Measurements from ENCODE around the gene PPP1R14C.

PPP1R14C gene

GRCh38 chr6:150165020-150165702, 22.3 kb downstream of the PPP1R14C start:
- Histone ChIP-seq H3K9ac (ENCODE audit: low read depth, low read length, poor library complexity) (no peak overlapping the region), H2BK12ac (ENCODE audit: low read length) (no peak overlapping the region), H3K27ac (replicated peaks; ENCODE audit: low read length) (no peak overlapping the region), H3K79me1 (ENCODE audit: low read depth, low read length) (no peaks in the 10 kb centered on the region), H3K18ac (ENCODE audit: low read length) (no peak overlapping the region), H2AFZ (ENCODE audit: low read length) (no peak overlapping the region), H3K4ac (ENCODE audit: low read length) (no peak overlapping the region), H2BK5ac (ENCODE audit: low read length) (no peak overlapping the region), H3K9me3 (replicated peaks in 1 of 2; ENCODE audit: control insufficient read depth in 2 of 2, insufficient read depth in 1 of 2, low read depth in 1 of 2, low read length in 2 of 2) (peaks cover 0 to 11% of the 10 kb centered on the region in 2 donors), H2BK15ac (ENCODE audit: low read length) (no peak overlapping the region), H3K27me3 (ENCODE audit: control insufficient read depth in 3 of 3, insufficient read depth in 3 of 3, low read depth in 1 of 3, low read length in 3 of 3) (no peaks in the 10 kb centered on the region), H2BK120ac (ENCODE audit: low read depth, low read length) (no peak overlapping the region), H2AK5ac (ENCODE audit: low read depth, low read length) (no peak overlapping the region), H3K23ac (ENCODE audit: low read depth, low read length, poor library complexity) (no peak overlapping the region), H3K14ac (ENCODE audit: low read length) (no peak overlapping the region), H3K36me3 (replicated peaks in 1 of 2; ENCODE audit: control insufficient read depth in 2 of 2, insufficient read depth in 2 of 2, low read length in 2 of 2) (no peaks in the 10 kb centered on the region), H4K91ac (ENCODE audit: low read depth, low read length, poor library complexity) (no peak overlapping the region), H3K4me2 (ENCODE audit: insufficient read depth, low read length, poor library complexity, severe bottlenecking) (no peak overlapping the region), H4K8ac (ENCODE audit: low read depth, low read length) (no peak overlapping the region), H3K4me3 (ENCODE audit: low read length in 2 of 2) (no peak overlapping the region), H3K4me1 (ENCODE audit: control insufficient read depth in 2 of 2, insufficient read depth in 1 of 2, low read depth in 1 of 2, low read length in 2 of 2) (no peaks in the 10 kb centered on the region)
- DNase-seq (ENCODE audit: low spot score) = no peak

GRCh38 chr6:150167479-150167873, 24.6 kb downstream of the PPP1R14C start:
- Histone ChIP-seq H3K4me1 (ENCODE audit: control insufficient read depth in 2 of 2, insufficient read depth in 1 of 2, low read depth in 1 of 2, low read length in 2 of 2) (peaks cover 3 to 7% of the 10 kb centered on the region in 2 donors), H3K9ac (ENCODE audit: low read depth, low read length, poor library complexity) (no peak overlapping the region), H3K23ac (ENCODE audit: low read depth, low read length, poor library complexity) (no peak overlapping the region), H3K27ac (replicated peaks; ENCODE audit: low read length) (no peak overlapping the region), H3K4me2 (ENCODE audit: insufficient read depth, low read length, poor library complexity, severe bottlenecking) (no peak overlapping the region), H3K4me3 (ENCODE audit: low read length in 2 of 2) (no peak overlapping the region), H2BK5ac (ENCODE audit: low read length) (no peak overlapping the region), H2BK120ac (ENCODE audit: low read depth, low read length) (no peak overlapping the region), H3K79me1 (ENCODE audit: low read depth, low read length) (no peaks in the 10 kb centered on the region), H3K36me3 (replicated peaks in 1 of 2; ENCODE audit: control insufficient read depth in 2 of 2, insufficient read depth in 2 of 2, low read length in 2 of 2) (no peaks in the 10 kb centered on the region), H3K27me3 (ENCODE audit: control insufficient read depth in 3 of 3, insufficient read depth in 3 of 3, low read depth in 1 of 3, low read length in 3 of 3) (no peaks in the 10 kb centered on the region), H2BK12ac (ENCODE audit: low read length) (no peak overlapping the region), H3K4ac (ENCODE audit: low read length) (no peak overlapping the region), H2BK15ac (ENCODE audit: low read length) (no peak overlapping the region), H2AFZ (ENCODE audit: low read length) (no peak overlapping the region), H2AK5ac (ENCODE audit: low read depth, low read length) (no peak overlapping the region), H4K8ac (ENCODE audit: low read depth, low read length) (no peak overlapping the region), H3K18ac (ENCODE audit: low read length) (no peak overlapping the region), H3K14ac (ENCODE audit: low read length) (no peak overlapping the region), H3K9me3 (replicated peaks in 1 of 2; ENCODE audit: control insufficient read depth in 2 of 2, insufficient read depth in 1 of 2, low read depth in 1 of 2, low read length in 2 of 2) (peaks cover 0 to 11% of the 10 kb centered on the region in 2 donors), H4K91ac (ENCODE audit: low read depth, low read length, poor library complexity) (no peak overlapping the region)
- DNase-seq (ENCODE audit: low spot score) = no peak
- WGBS, 2 donors (ENCODE audit: extremely low coverage in 2 of 2, insufficient read length in 2 of 2, insufficient replicate concordance in 1 of 2) = no CpG with 5 or more reads among the region's 6 CpGs

- Histone ChIP-seq H3K79me1 (ENCODE audit: low read depth, low read length) (no peaks in the 10 kb centered on the region), H3K9me3 (replicated peaks in 1 of 2; ENCODE audit: control insufficient read depth in 2 of 2, insufficient read depth in 1 of 2, low read depth in 1 of 2, low read length in 2 of 2) (peaks cover 0 to 3% of the 10 kb centered on the region in 2 donors), H2BK120ac (ENCODE audit: low read depth, low read length) (no peak overlapping the region), H4K91ac (ENCODE audit: low read depth, low read length, poor library complexity) (no peak overlapping the region), H3K18ac (ENCODE audit: low read length) (no peak overlapping the region), H3K4ac (ENCODE audit: low read length) (no peak overlapping the region), H3K4me2 (ENCODE audit: insufficient read depth, low read length, poor library complexity, severe bottlenecking) (no peak overlapping the region), H3K9ac (ENCODE audit: low read depth, low read length, poor library complexity) (no peak overlapping the region), H2BK15ac (ENCODE audit: low read length) (no peak overlapping the region), H3K4me3 (ENCODE audit: low read length in 2 of 2) (no peak overlapping the region), H3K14ac (ENCODE audit: low read length) (no peak overlapping the region), H3K23ac (ENCODE audit: low read depth, low read length, poor library complexity) (no peak overlapping the region), H2BK5ac (ENCODE audit: low read length) (no peak overlapping the region), H3K27ac (replicated peaks; ENCODE audit: low read length) (no peak overlapping the region), H3K36me3 (replicated peaks in 1 of 2; ENCODE audit: control insufficient read depth in 2 of 2, insufficient read depth in 2 of 2, low read length in 2 of 2) (no peaks in the 10 kb centered on the region), H2BK12ac (ENCODE audit: low read length) (no peak overlapping the region), H2AFZ (ENCODE audit: low read length) (no peak overlapping the region), H4K8ac (ENCODE audit: low read depth, low read length) (no peak overlapping the region), H2AK5ac (ENCODE audit: low read depth, low read length) (no peak overlapping the region), H3K27me3 (ENCODE audit: control insufficient read depth in 3 of 3, insufficient read depth in 3 of 3, low read depth in 1 of 3, low read length in 3 of 3) (no peaks in the 10 kb centered on the region), H3K4me1 (ENCODE audit: control insufficient read depth in 2 of 2, insufficient read depth in 1 of 2, low read depth in 1 of 2, low read length in 2 of 2) (peaks cover 3 to 9% of the 10 kb centered on the region in 2 donors)
- no peak for DNase-seq (ENCODE audit: low spot score)
- WGBS, 2 donors (ENCODE audit: extremely low coverage in 2 of 2, insufficient read length in 2 of 2, insufficient replicate concordance in 1 of 2) = no CpG with 5 or more reads among the region's 2 CpGs
Observed at GRCh38 chr6:150169181-150169580, 26.3 kb downstream of the PPP1R14C start.

DNA sequence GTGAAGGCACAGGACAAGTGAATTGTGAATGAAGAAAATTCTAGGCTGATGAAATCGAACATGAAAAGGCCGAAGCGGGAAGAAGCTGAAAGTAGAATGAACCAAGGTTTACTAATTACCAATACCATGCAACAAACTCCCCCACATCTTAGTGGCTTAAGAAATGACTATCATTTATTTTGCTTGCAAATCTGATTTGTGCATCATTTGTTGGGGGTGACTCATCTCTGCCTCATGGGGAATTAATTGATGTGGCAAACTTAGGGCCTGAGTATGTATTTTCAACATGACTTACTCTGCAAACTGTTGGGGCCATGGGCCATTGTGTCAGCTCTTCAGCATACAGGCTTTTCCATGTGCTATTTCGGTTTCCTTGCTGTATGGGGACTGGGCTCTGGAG, 26.8 kb downstream of the PPP1R14C start:
- no CpG with 5 or more reads among the region's 4 CpGs for WGBS, 2 donors (ENCODE audit: extremely low coverage in 2 of 2, insufficient read length in 2 of 2, insufficient replicate concordance in 1 of 2)

More for the DNA sequence above, 26.8 kb downstream of the PPP1R14C start:
- no peak overlapping the region for H2BK5ac ChIP-seq (ENCODE audit: low read length)
- no peak overlapping the region for H3K23ac ChIP-seq (ENCODE audit: low read depth, low read length, poor library complexity)
- H3K4me3 ChIP-seq (ENCODE audit: low read length in 2 of 2) = no peak overlapping the region
- H3K9me3 ChIP-seq (replicated peaks in 1 of 2; ENCODE audit: control insufficient read depth in 2 of 2, insufficient read depth in 1 of 2, low read depth in 1 of 2, low read length in 2 of 2) = no peaks in the 10 kb centered on the region
- H3K14ac ChIP-seq (ENCODE audit: low read length) = no peak overlapping the region
- H3K4me1 ChIP-seq (ENCODE audit: control insufficient read depth in 2 of 2, insufficient read depth in 1 of 2, low read depth in 1 of 2, low read length in 2 of 2) = peaks cover 3 to 9% of the 10 kb centered on the region in 2 donors
- H3K36me3 ChIP-seq (replicated peaks in 1 of 2; ENCODE audit: control insufficient read depth in 2 of 2, insufficient read depth in 2 of 2, low read length in 2 of 2) = no peaks in the 10 kb centered on the region
- no peaks in the 10 kb centered on the region for H3K27me3 ChIP-seq (ENCODE audit: control insufficient read depth in 3 of 3, insufficient read depth in 3 of 3, low read depth in 1 of 3, low read length in 3 of 3)
- no peak overlapping the region for H2AK5ac ChIP-seq (ENCODE audit: low read depth, low read length)
- H3K4me2 ChIP-seq (ENCODE audit: insufficient read depth, low read length, poor library complexity, severe bottlenecking) = no peak overlapping the region
- no peak overlapping the region for H3K27ac ChIP-seq (replicated peaks; ENCODE audit: low read length)
- H3K79me1 ChIP-seq (ENCODE audit: low read depth, low read length) = no peaks in the 10 kb centered on the region
- no peak overlapping the region for H4K91ac ChIP-seq (ENCODE audit: low read depth, low read length, poor library complexity)
- no peak overlapping the region for H2BK15ac ChIP-seq (ENCODE audit: low read length)
- no peak overlapping the region for H2BK120ac ChIP-seq (ENCODE audit: low read depth, low read length)
- H3K18ac ChIP-seq (ENCODE audit: low read length) = no peak overlapping the region
- no peak overlapping the region for H2AFZ ChIP-seq (ENCODE audit: low read length)
- no peak for DNase-seq (ENCODE audit: low spot score)
- H3K9ac ChIP-seq (ENCODE audit: low read depth, low read length, poor library complexity) = no peak overlapping the region
- no peak overlapping the region for H3K4ac ChIP-seq (ENCODE audit: low read length)
- H4K8ac ChIP-seq (ENCODE audit: low read depth, low read length) = no peak overlapping the region
- H2BK12ac ChIP-seq (ENCODE audit: low read length) = no peak overlapping the region
